ENCODE measurements around the gene SLC35A2.
A peak's percentile ranks its signal among the peaks of the same experiment; 100 is the strongest.

The SLC35A2 gene

GRCh38 chrX:48911412-48912182, at the start of gene SLC35A2:
Gene SLC35A2 (minus strand): TSS chrX:48911646. CDS start chrX:48911636, 10 bp downstream.
- peak; percentile 89 for DNase-seq

- no peak for DNase-seq
These were observed 48.8 kb upstream of the SLC35A2 start for GRCh38 chrX:48960291-48960690.

GRCh38 chrX:48958635-48959094, 47.2 kb upstream of the SLC35A2 start:
- DNase-seq = peak; percentile 28

- DNase-seq = peak; percentile 94
These were observed 46.6 kb upstream of the SLC35A2 start for GRCh38 chrX:48957827-48958634.

- DNase-seq = peak; percentile 79
These were observed 46.0 kb upstream of the SLC35A2 start, which contains the start of gene OTUD5 for GRCh38 chrX:48957477-48957826. Gene OTUD5 (minus strand): TSS chrX:48957607. CDS start chrX:48957570, 37 bp downstream.

- peak; percentile 43 for DNase-seq
These were observed 45.4 kb upstream of the SLC35A2 start for GRCh38 chrX:48956728-48957414.

GRCh38 chrX:48948589-48948988, 37.1 kb upstream of the SLC35A2 start:
- DNase-seq = no peak

- DNase-seq = peak; percentile 74
These were observed 34.3 kb upstream of the SLC35A2 start for GRCh38 chrX:48945517-48946348.

- DNase-seq = no peak
These were observed 31.4 kb upstream of the SLC35A2 start for GRCh38 chrX:48942895-48943294.

- DNase-seq = no peak
These were observed 29.0 kb upstream of the SLC35A2 start for GRCh38 chrX:48940404-48940955.

GRCh38 chrX:48939524-48940228, 28.2 kb upstream of the SLC35A2 start:
- DNase-seq = peak; percentile 39

- peak; percentile 53 for DNase-seq
These were observed 27.4 kb upstream of the SLC35A2 start for GRCh38 chrX:48938721-48939425.

GRCh38 chrX:48937054-48937907, 25.8 kb upstream of the SLC35A2 start:
- peak; percentile 88 for DNase-seq

- DNase-seq = no peak
These were observed 25.1 kb upstream of the SLC35A2 start for GRCh38 chrX:48936429-48937053.

GRCh38 chrX:48935301-48935670, 23.8 kb upstream of the SLC35A2 start:
- DNase-seq = no peak

- DNase-seq = peak; percentile 47
These were observed 23.3 kb upstream of the SLC35A2 start for GRCh38 chrX:48934581-48935300.

- no peak for DNase-seq
These were observed 22.3 kb upstream of the SLC35A2 start for GRCh38 chrX:48933757-48934156.

GRCh38 chrX:48927736-48928382, 16.4 kb upstream of the SLC35A2 start:
- DNase-seq = no peak
